Upper lobe of right lung (tissue), 1 donor: ENCODE data around the gene DRC7. TPM values are rescaled to one million over a fixed set of nuclear protein-coding genes. Genes with fewer than 3 reads are reported as not detected.

Source experiments
- ATAC-seq: fragments of 200-7000 bp; cut with Tn5 transposase; one replicate; pipeline ENCODE4 v1.9.1; 2020; ENCODE audit warnings: mild to moderate bottlenecking, moderate library complexity
- DNase-seq: peaks from one replicate; pipeline ENCODE4 v3.0.0-alpha.2; 2020
- H3K27ac ChIP-seq: fragments of 200-600 bp; one replicate; pipeline ENCODE4 v1.8.0; 2022
- H3K27me3 ChIP-seq: fragments of 200-600 bp; one replicate; pipeline ENCODE4 v1.8.0; 2022; ENCODE audit warnings: mild to moderate bottlenecking
- H3K36me3 ChIP-seq: fragments of 200-600 bp; one replicate; pipeline ENCODE4 v1.8.0; 2022
- H3K4me1 ChIP-seq: fragments of 200-600 bp; one replicate; pipeline ENCODE4 v1.8.0; 2022
- H3K4me3 ChIP-seq: fragments of 200-600 bp; one replicate; pipeline ENCODE4 v1.8.0; 2022; ENCODE audit warnings: mild to moderate bottlenecking
- H3K9me3 ChIP-seq: fragments of 200-600 bp; one replicate; pipeline ENCODE4 v1.8.0; 2022
- intact Hi-C: fragments of 100-400 bp; cut with DNase I; formaldehyde crosslinking; loops from one replicate; pipeline ENCODE4 v1.11.0; 2022
- microRNA-seq: library from miRNA; unstranded; fragments of <30 nt; microRNA quantifications from one replicate; pipeline ENCODE4 v1.2.0, GENCODE V29; 2020; ENCODE audit warnings: borderline microRNAs expressed
- total RNA-seq: library from RNA; stranded (reverse); fragmentation: NEBNext Ultra II Directional; extraction: Animal tissue kit (Norgen Biotek cat#: 25700); gene quantifications from one replicate; pipeline ENCODE4 v1.2.1, GENCODE V29; 2021
- TF ChIP-seq, protein P1 (sequence below): fragments of 200-600 bp; IDR thresholded peaks from one replicate; pipeline ENCODE4 v1.8.0; 2022; ENCODE audit warnings: antibody characterized with exemption
- donor health status: DM: no; HTN: yes; CAD: no; lungs with severe emphysema.

Gene DRC7
- total RNA-seq, 1 donor from 2014 or later, result not detected

DNA sequence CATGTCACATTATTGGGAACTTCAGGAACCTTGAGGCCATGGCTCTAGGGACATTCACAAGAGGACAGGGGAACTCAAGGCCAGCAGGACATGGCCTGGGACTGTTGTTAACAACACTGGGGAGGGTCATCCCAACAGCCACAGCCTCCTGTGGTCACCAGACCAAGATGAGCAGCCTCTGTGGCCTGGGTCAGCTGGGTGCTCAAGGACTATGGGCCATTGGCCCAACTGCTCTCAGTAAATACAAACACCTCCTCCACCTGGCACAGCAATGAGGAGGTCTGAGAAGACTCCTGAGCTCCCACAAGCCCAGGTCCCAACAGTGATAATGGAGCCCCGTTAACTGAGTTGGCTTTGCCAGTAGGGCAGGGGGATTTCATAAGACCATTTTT lies 86.7 kb downstream of the DRC7 start:
- Histone ChIP-seq H3K4me1 (peaks cover 8% of the 10 kb centered on the region), H3K27me3 (no peaks in the 10 kb centered on the region), H3K27ac (no peak overlapping the region), H3K4me3 (no peak overlapping the region), H3K36me3 (peaks cover 33% of the 10 kb centered on the region), H3K9me3 (no peaks in the 10 kb centered on the region)
- DNase-seq (no peak), ATAC-seq (no peak)
- TF ChIP-seq, protein P1, sequence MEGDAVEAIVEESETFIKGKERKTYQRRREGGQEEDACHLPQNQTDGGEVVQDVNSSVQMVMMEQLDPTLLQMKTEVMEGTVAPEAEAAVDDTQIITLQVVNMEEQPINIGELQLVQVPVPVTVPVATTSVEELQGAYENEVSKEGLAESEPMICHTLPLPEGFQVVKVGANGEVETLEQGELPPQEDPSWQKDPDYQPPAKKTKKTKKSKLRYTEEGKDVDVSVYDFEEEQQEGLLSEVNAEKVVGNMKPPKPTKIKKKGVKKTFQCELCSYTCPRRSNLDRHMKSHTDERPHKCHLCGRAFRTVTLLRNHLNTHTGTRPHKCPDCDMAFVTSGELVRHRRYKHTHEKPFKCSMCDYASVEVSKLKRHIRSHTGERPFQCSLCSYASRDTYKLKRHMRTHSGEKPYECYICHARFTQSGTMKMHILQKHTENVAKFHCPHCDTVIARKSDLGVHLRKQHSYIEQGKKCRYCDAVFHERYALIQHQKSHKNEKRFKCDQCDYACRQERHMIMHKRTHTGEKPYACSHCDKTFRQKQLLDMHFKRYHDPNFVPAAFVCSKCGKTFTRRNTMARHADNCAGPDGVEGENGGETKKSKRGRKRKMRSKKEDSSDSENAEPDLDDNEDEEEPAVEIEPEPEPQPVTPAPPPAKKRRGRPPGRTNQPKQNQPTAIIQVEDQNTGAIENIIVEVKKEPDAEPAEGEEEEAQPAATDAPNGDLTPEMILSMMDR, result no peak
- intact Hi-C loops, result no loop called here

Small RNAs within 50 kb of the gene (microRNA-seq; reads per million reads assigned to microRNA genes)
- gene MIR6772, result not detected

Other genes starting within 250 kb of the DRC7 start
- 31.2 TPM for gene CIAPIN1, start 247.4 kb upstream of the DRC7 start, total RNA-seq
- 35.2 TPM for gene COQ9, start 247.3 kb upstream of the DRC7 start, total RNA-seq
- 85.1 TPM for gene POLR2C, start 232.1 kb upstream of the DRC7 start, total RNA-seq
- gene DOK4, start 208.3 kb upstream of the DRC7 start, total RNA-seq, result 55.1 TPM
- gene CCDC102A, start 158.2 kb upstream of the DRC7 start, total RNA-seq, result 11.3 TPM
- gene ADGRG5, start 152.2 kb upstream of the DRC7 start, total RNA-seq, result 1.9 TPM
- gene ADGRG1, start 66.2 kb upstream of the DRC7 start, total RNA-seq, result 66.9 TPM
- gene ADGRG3, start 26.5 kb upstream of the DRC7 start, total RNA-seq, result 5.8 TPM
- 16.6 TPM for gene KATNB1, start 41.0 kb downstream of the DRC7 start, total RNA-seq
- gene KIFC3, start 107.7 kb downstream of the DRC7 start, total RNA-seq, result 99.1 TPM